Nephron (organoid): ENCODE data around the gene RNF141.

Source experiments
- H3K27ac Mint-ChIP-seq, 3 experiments: 2 replicates each; pipeline ENCODE4 v1.8.0; 2020; ENCODE audit warnings: mixed read lengths in 3 of 3, mild to moderate bottlenecking in 2 of 3, moderate library complexity in 1 of 3
- H3K27me3 Mint-ChIP-seq: 2 replicates; pipeline ENCODE4 v1.8.0; 2021; ENCODE audit warnings: low read depth, mild to moderate bottlenecking, moderate library complexity, mixed read lengths
- H3K36me3 Mint-ChIP-seq: 2 replicates; pipeline ENCODE4 v1.8.0; 2020; ENCODE audit warnings: low read depth, mixed read lengths
- H3K4me1 Mint-ChIP-seq: 2 replicates; pipeline ENCODE4 v1.8.0; 2020; ENCODE audit warnings: mixed read lengths
- H3K4me3 Mint-ChIP-seq, 3 experiments: 2 replicates each; pipeline ENCODE4 v1.8.0; 2020; ENCODE audit warnings: mild to moderate bottlenecking in 3 of 3, mixed read lengths in 3 of 3, moderate library complexity in 2 of 3
- H3K9me3 Mint-ChIP-seq: 2 replicates; pipeline ENCODE4 v1.8.0; 2020; ENCODE audit warnings: mixed read lengths
- CTCF ChIP-seq, 3 experiments: fragments of 200-600 bp; sonication (generic); IDR thresholded peaks; one replicate each; pipeline ENCODE4 v1.5.0; 2021; ENCODE audit warnings: antibody characterized with exemption in 3 of 3; ENCODE audit not compliant: unreplicated experiment in 3 of 3

RNF141 gene

DNA sequence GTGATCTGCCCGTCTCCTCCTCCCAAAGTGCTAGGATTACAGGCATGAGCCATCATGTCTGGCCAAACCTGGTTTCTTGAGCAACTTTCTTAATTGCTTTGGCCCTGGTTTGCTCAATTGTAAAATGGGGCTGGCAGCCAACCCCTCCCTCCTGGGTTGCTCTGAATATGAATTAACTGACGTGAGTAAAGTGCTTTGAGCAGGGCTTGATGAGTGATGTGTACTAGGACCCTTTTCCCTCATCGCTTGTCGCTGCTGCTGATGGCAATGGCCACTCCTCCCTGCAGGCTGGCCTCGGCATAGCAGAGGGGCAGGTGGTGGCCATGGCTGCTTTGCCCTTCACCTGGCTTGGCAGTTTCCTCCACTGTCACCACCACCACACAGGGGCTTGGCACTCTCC is 41.5 kb downstream of the RNF141 start:
- no peak overlapping the region for H3K27ac Mint-ChIP-seq
- H3K27me3 Mint-ChIP-seq, result peaks cover 11% of the 10 kb centered on the region
- H3K4me1 Mint-ChIP-seq, result peaks cover 14% of the 10 kb centered on the region
- peaks cover 28% of the 10 kb centered on the region for H3K36me3 Mint-ChIP-seq
- no peaks in the 10 kb centered on the region for H3K9me3 Mint-ChIP-seq
- H3K4me3 Mint-ChIP-seq, result no peak overlapping the region
- TF ChIP-seq CTCF (IDR thresholded peaks at IDR 0.05; ENCODE audit: unreplicated experiment in 3 of 3), result no peak

DNA sequence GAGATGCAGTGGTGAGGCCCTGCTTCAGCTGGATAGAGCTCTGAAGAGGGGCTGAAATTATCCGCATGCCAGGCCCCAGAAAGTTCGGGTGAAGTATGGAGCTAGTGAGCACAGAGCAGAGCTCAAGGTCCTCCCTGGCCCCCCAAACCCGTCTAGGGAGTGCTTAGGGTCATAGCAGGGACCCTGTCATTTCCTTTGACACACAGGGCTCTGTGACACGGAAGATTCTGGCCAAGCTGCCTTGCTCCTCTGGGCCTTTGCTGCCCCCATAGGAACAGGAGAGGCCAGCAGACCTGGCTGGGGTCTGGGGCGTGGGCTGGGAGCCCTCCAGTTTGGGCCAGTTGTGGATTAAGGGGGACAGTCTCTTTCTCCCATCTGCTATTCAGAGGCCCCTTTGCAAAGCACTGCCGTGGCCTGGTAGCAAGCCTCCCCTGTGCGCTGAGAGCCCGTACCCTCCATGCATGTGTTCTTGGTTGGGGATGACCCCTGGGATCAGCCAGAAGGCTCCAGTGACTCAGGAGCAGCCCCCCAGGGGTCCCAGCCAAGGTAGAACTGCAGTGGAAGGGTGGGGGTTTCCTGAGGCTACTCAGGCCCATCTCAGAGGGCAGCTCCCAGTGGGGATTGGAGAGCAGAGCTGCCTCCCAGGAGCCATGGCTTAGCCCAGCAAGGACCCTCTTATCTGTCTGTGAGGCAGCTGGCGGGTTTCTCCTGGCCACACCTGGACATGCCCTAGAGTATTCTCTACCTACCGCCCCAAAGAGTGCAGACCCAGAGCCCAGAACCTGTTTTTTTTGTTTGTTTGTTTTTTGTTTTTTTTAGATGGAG is 42.3 kb downstream of the RNF141 start:
- Mint-ChIP-seq H3K4me3 (no peak overlapping the region), H3K4me1 (peaks cover 14% of the 10 kb centered on the region), H3K36me3 (peaks cover 31% of the 10 kb centered on the region), H3K27ac (peak overlapping the region in 1 of 3 experiments; percentile 10), H3K27me3 (peaks cover 11% of the 10 kb centered on the region), H3K9me3 (no peaks in the 10 kb centered on the region)
- TF ChIP-seq CTCF (IDR thresholded peaks at IDR 0.05; ENCODE audit: unreplicated experiment in 3 of 3), result no peak

DNA sequence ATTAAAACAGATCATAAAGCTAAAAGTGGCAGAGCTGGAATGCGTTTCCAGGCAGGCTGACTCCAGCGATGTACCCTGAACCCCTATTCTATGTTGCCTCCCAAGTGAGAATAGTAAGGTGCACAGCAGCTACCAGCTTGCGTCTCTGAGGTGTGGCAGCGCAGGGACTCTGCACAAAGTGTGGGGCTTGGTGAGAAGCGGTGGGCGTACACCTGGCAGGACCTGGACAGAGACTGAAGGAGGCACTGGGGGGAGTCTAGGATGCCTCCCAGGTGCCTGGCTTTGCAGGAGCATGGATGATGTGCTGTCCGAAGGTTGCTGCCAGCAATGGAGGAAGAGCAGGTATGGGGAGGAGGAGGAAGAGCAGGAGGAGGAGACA is 43.0 kb downstream of the RNF141 start:
- no peak overlapping the region for H3K4me3 Mint-ChIP-seq
- peaks cover 33% of the 10 kb centered on the region for H3K36me3 Mint-ChIP-seq
- peaks cover 11% of the 10 kb centered on the region for H3K27me3 Mint-ChIP-seq
- no peak for TF ChIP-seq CTCF (IDR thresholded peaks at IDR 0.05; ENCODE audit: unreplicated experiment in 3 of 3)
- no peaks in the 10 kb centered on the region for H3K9me3 Mint-ChIP-seq
- peaks cover 14% of the 10 kb centered on the region for H3K4me1 Mint-ChIP-seq
- H3K27ac Mint-ChIP-seq, result peak overlapping the region; percentile 10 to 69 (median 49)

DNA sequence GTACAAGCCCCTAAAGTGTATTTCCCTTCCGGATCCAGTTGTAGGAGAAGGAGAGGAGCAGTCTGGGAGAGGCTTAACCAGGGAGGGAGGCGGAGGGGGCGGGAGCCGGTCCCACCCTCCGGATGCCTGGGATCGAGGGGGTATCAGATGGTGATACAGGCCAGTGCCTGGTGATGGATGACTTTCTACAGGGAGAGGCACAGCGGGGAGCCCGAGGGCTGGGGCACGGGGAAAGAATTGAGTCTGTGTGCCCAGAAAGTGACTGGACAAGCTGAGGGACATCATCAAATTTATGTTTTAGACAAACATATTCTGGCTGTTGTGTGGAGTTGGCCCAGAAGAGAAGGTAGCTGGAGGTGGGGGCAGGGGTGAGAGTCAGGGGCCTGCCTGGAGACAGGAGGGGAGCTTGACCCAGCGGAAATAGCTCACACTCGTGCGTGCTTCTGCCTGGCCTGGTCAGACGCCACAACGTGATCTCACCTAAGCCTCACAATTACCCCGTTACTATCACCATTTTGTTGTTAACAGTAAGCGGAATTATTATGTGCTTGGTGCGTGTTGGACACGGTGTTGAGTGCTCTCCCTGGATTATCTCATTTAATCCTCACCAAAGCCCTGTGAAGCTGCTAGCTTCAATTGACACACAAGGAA is 43.5 kb downstream of the RNF141 start:
- Mint-ChIP-seq H3K36me3 (peaks cover 34% of the 10 kb centered on the region), H3K4me3 (no peak overlapping the region), H3K4me1 (peaks cover 14% of the 10 kb centered on the region), H3K27ac (peak overlapping the region; percentile 49 to 74 (median 69)), H3K27me3 (peaks cover 11% of the 10 kb centered on the region), H3K9me3 (no peaks in the 10 kb centered on the region)
- TF ChIP-seq CTCF (IDR thresholded peaks at IDR 0.05; ENCODE audit: unreplicated experiment in 3 of 3), result no peak

DNA sequence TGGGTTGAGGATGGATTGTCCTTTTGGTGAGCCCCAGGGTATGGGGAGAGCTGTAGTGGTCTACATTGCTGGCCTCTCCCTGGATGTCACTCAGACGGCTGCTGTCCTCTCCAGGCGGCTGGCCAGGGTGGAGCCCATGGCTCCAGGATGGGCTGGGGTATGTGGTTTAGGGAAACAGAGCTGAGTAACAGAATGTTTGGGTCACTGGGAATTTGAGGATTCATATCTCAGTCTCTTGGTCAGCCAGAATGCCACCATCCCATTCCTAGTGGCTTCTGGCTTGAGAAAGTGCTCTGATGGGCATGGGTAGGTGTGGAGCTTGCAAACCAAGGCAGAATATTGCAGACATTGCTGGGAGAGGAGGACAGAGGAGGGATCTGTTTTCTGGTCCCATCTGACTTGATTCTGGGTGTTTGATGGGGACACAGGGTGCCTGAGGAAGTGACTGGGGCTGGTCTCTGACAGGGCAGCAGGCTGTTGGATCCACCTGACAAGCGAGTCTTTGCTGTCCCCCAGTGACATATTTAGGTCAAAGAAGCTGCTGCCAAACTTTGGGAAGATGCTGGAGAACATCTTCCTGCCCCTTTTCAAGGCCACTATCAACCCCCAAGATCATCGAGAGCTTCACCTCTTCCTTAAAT is 44.6 kb downstream of the RNF141 start:
- TF ChIP-seq CTCF (IDR thresholded peaks at IDR 0.05; ENCODE audit: unreplicated experiment in 3 of 3), result no peak
- Mint-ChIP-seq H3K4me3 (no peak overlapping the region), H3K9me3 (no peaks in the 10 kb centered on the region), H3K27me3 (peaks cover 11% of the 10 kb centered on the region), H3K27ac (peak overlapping the region in 1 of 3 experiments; percentile 77), H3K4me1 (peaks cover 18% of the 10 kb centered on the region), H3K36me3 (peaks cover 37% of the 10 kb centered on the region)
